HepG2 (cell line): ENCODE data around the gene KPNA3. TPM values are rescaled to one million over a fixed set of nuclear protein-coding genes. Genes with fewer than 3 reads are reported as not detected.

Experiments
- ATAC-seq: fragments of 200-7000 bp; cut with Tn5 transposase; 3 replicates; pipeline ENCODE4 v1.9.1; 2020; ENCODE audit warnings: mild to moderate bottlenecking, moderate library complexity
- BruUV-seq: library from RNA; stranded (reverse); fragments of 400-500 nt; replicated peaks from 2 replicates; lab custom pipeline; 2021; lab: Mats Ljungman, UMichigan
- CTCF ChIA-PET: fragments of 300-600 bp; formaldehyde crosslinking; extraction: SDS; loops from one replicate; lab custom pipeline; 2021; ENCODE audit warnings: low total read pairs, inconsistent platforms, low intra/inter-chr PET ratio; lab: Yijun Ruan, JAX
- POLR2A ChIA-PET: fragments of 350-600 bp; sonication (Branson Sonifier 250); formaldehyde crosslinking; loops from one replicate; lab custom pipeline; 2020; ENCODE audit warnings: antibody characterized with exemption, inconsistent platforms; lab: Yijun Ruan, JAX
- DNase-seq: peaks from one replicate; pipeline ENCODE4 v3.0.0-alpha.2; 2015; ENCODE audit warnings: low spot score
- FAIRE-seq: peaks from 3 replicates; lab custom pipeline; 2011; peaks lifted over from hg19 to GRCh38; lab: Jason Lieb, UNC
- H2AFZ ChIP-seq: one replicate; pipeline ENCODE4 v1.6.1; 2011; ENCODE audit warnings: low read length, inconsistent platforms
- H3K27ac ChIP-seq: fragments of 300-600 bp; 3 replicates; pipeline ENCODE4 v1.8.0; 2011; ENCODE audit warnings: mixed run types, mild to moderate bottlenecking, mixed read lengths, low read length, inconsistent platforms; ENCODE audit not compliant: insufficient read depth; ENCODE audit errors: extremely low read length
- H3K27me3 ChIP-seq, 2 experiments: fragments of 200-600 bp in 1 of 2; 2 replicates in 1 of 2; 3 replicates in 1 of 2; pipeline versions ENCODE4 v1.6.0 to v1.8.0; 2011; ENCODE audit warnings: low read length in 2 of 2, mild to moderate bottlenecking in 2 of 2, moderate library complexity in 2 of 2, inconsistent platforms in 1 of 2; ENCODE audit not compliant: insufficient read depth in 2 of 2, control insufficient read depth in 1 of 2
- H3K36me3 ChIP-seq, 2 experiments: fragments of 200-600 bp in 1 of 2; replicated peaks in 1 of 2; 2 replicates in 1 of 2; 3 replicates in 1 of 2; pipeline versions ENCODE4 v1.5.1 to v1.8.0; 2011; ENCODE audit warnings: low read length in 2 of 2, inconsistent platforms in 1 of 2; ENCODE audit not compliant: insufficient read depth in 2 of 2, control insufficient read depth in 1 of 2
- H3K4me1 ChIP-seq: 2 replicates; pipeline ENCODE4 v1.5.1; 2012; ENCODE audit warnings: low read length, inconsistent platforms; ENCODE audit not compliant: insufficient read depth
- H3K4me2 ChIP-seq: 2 replicates; pipeline ENCODE4 v1.6.0; 2011; ENCODE audit warnings: low read depth, low read length, inconsistent platforms
- H3K4me3 ChIP-seq, 3 experiments: fragments of 200-600 bp in 1 of 3; sonication (generic), shearing (Covaris generic) in 1 of 3; replicated peaks in 1 of 3; 2 replicates each; pipeline ENCODE4 v1.5.1; 2011 to 2016; ENCODE audit warnings: low read length in 3 of 3, inconsistent platforms in 2 of 3, low read depth in 2 of 3, mild to moderate bottlenecking in 2 of 3, control low read depth in 1 of 3, mixed read lengths in 1 of 3; ENCODE audit not compliant: insufficient read depth in 1 of 3
- H3K79me2 ChIP-seq: one replicate; pipeline ENCODE4 v1.6.1; 2011; ENCODE audit warnings: low read length, inconsistent platforms; ENCODE audit not compliant: insufficient read depth
- H3K9ac ChIP-seq: 2 replicates; pipeline ENCODE4 v1.6.0; 2011; ENCODE audit warnings: mild to moderate bottlenecking, low read depth, low read length, inconsistent platforms; ENCODE audit not compliant: insufficient read depth
- H3K9me3 ChIP-seq: 2 replicates; pipeline ENCODE4 v1.5.1; 2012; ENCODE audit warnings: mild to moderate bottlenecking, low read length
- H4K20me1 ChIP-seq: 2 replicates; pipeline ENCODE4 v1.6.0; 2011; ENCODE audit warnings: inconsistent platforms, mild to moderate bottlenecking, low read length, moderate library complexity; ENCODE audit not compliant: insufficient read depth
- BRCA1 ChIP-seq: sonication (generic); formaldehyde crosslinking; IDR thresholded peaks from 2 replicates; pipeline ENCODE4 v1.4.0; 2020; ENCODE audit warnings: missing genetic modification reagents
- GABPA ChIP-seq, 2 experiments: IDR thresholded peaks; 2 replicates each; pipeline ENCODE4 v1.6.1; 2011 to 2016; ENCODE audit warnings: low read depth in 2 of 2, low read length in 1 of 2, missing biosample characterization in 1 of 2, missing genetic modification characterization in 1 of 2
- HNRNPLL ChIP-seq: fragments of 200-400 bp; formaldehyde crosslinking; IDR thresholded peaks from 2 replicates; pipeline ENCODE4 v1.6.1; 2017; ENCODE audit warnings: mild to moderate bottlenecking, low read depth, low read length; ENCODE audit not compliant: poor library complexity, severe bottlenecking
- ISX ChIP-seq: sonication (generic); formaldehyde crosslinking; conservative IDR thresholded peaks from 2 replicates; pipeline ENCODE4 v1.5.0; 2020; ENCODE audit warnings: missing genetic modification reagents
- MED8 ChIP-seq: sonication (generic); formaldehyde crosslinking; IDR thresholded peaks from 2 replicates; pipeline ENCODE4 v1.8.1; 2023; ENCODE audit warnings: mild to moderate bottlenecking, missing genetic modification reagents; ENCODE audit not compliant: insufficient replicate concordance
- NR2F2 ChIP-seq: IDR thresholded peaks from 2 replicates; pipeline ENCODE4 v1.6.1; 2012; ENCODE audit warnings: low read depth, inconsistent platforms, borderline replicate concordance
- PHF8 ChIP-seq: sonication (generic); formaldehyde crosslinking; IDR thresholded peaks from 2 replicates; pipeline ENCODE4 v1.5.0; 2020; ENCODE audit warnings: missing genetic modification reagents
- PITX1 ChIP-seq: sonication (generic); formaldehyde crosslinking; IDR thresholded peaks from 2 replicates; pipeline ENCODE4 v1.5.1; 2020; ENCODE audit warnings: mild to moderate bottlenecking, missing genetic modification reagents
- TOPORS ChIP-seq: sonication (generic); formaldehyde crosslinking; IDR thresholded peaks from 2 replicates; pipeline ENCODE4 v1.8.0; 2023; ENCODE audit warnings: mild to moderate bottlenecking, missing genetic modification reagents
- ZNF572 ChIP-seq: sonication (generic); formaldehyde crosslinking; IDR thresholded peaks from 2 replicates; pipeline ENCODE4 v1.5.1; 2020; ENCODE audit warnings: mild to moderate bottlenecking, missing genetic modification reagents
- ZNF724P ChIP-seq: sonication (generic); formaldehyde crosslinking; IDR thresholded peaks from 2 replicates; pipeline ENCODE4 v1.8.0; 2022; ENCODE audit warnings: missing genetic modification reagents, borderline replicate concordance
- WGBS: methylation state at CpG from one replicate; pipeline ENCODE4 v1.1.6; 2017; ENCODE audit warnings: low lambda C conversion rate; 5-methylcytosine and 5-hydroxymethylcytosine counted together
- in situ Hi-C: cut with HindIII; loops from 2 replicates; pipeline ENCODE4 v1.10.0; 2017; ENCODE audit warnings: low pct_unique_long_range_greater_than_20kb; ENCODE audit not compliant: extremely low pct_ligation_motif_present
- intact Hi-C: fragments of 100-400 bp; cut with micrococcal nuclease; formaldehyde crosslinking; loops from one replicate; pipeline ENCODE4 v1.10.0; 2022; ENCODE audit not compliant: unreplicated experiment
- polyA plus RNA-seq, 8 experiments: library from polyadenylated mRNA; depleted of rRNA in 3 of 8; stranded (reverse) in 7 of 8; unstranded in 1 of 8; fragments of >200 nt; fragmentation: Illumina TruSeq in 4 of 8; extraction: Trizol in 4 of 8; gene quantifications; 2 replicates each; pipeline versions ENCODE4 v1.2.1 to v1.2.3, GENCODE V29; 2011 to 2016; ENCODE audit warnings: low read depth in 4 of 8, missing spikeins in 1 of 8, mixed read lengths in 1 of 8; ENCODE audit not compliant: insufficient read depth in 1 of 8
- total RNA-seq, 5 experiments: library from RNA; depleted of rRNA; stranded (reverse); fragments of >200 nt; fragmentation: Illumina TruSeq; extraction: Trizol; gene quantifications; 2 replicates each; pipeline ENCODE4 v1.2.3, GENCODE V29; 2016; ENCODE audit warnings: low read depth in 1 of 5
- TF ChIP-seq, protein P1 (sequence below): sonication (generic); formaldehyde crosslinking; IDR thresholded peaks from 2 replicates; pipeline ENCODE4 v1.8.0; 2023; ENCODE audit warnings: mild to moderate bottlenecking, missing genetic modification reagents
- TF ChIP-seq, protein P2 (sequence below): sonication (generic); formaldehyde crosslinking; IDR thresholded peaks from 2 replicates; pipeline ENCODE4 v1.5.1; 2020; ENCODE audit warnings: missing genetic modification reagents, mild to moderate bottlenecking, borderline replicate concordance

Gene KPNA3
- total and polyA plus RNA-seq, 2 of the 13 experiments (the other 11 are each of a cell fraction or from before 2014, with no cell fraction given) = 13.0 to 28.9 TPM

DNA sequence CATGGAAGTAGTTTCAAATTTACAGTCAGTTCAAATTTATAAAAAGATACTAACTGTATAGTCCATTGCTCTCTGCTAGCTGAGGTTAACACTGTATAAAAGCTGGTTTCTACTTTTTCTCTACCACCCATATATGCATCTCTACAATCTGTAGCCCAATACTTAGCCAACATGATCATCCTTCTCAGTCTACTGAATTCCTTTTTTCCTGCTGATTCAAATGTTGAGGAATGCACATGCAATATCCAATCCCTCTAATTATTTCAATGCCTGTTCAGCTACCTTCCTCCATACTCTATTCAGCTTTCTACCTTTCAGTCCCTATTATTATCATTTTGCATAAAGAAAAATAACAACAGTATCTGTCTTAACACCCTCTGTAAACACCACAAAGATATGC, 15.6 kb downstream of the KPNA3 start:
- Histone ChIP-seq H3K4me1 (peaks cover 59% of the 10 kb centered on the region), H3K4me3 (no peak overlapping the region), H3K79me2 (peaks cover 93% of the 10 kb centered on the region), H4K20me1 (0 out of 2 replicates have a peak, but pooled peaks cover 3% of the 10 kb centered on the region), H3K9me3 (no peaks in the 10 kb centered on the region), H3K27ac (no peak overlapping the region), H2AFZ (no peak overlapping the region), H3K36me3 (no peaks in the 10 kb centered on the region), H3K4me2 (no peak overlapping the region), H3K9ac (no peak overlapping the region), H3K27me3 (no peaks in the 10 kb centered on the region)
- intact Hi-C loops = no loop called here
- TF ChIP-seq HNRNPLL (no peak), PHF8 (CRISPR knock-in tag) (no peak), NR2F2 (no peak), BRCA1 (CRISPR knock-in tag) (no peak), MED8 (CRISPR knock-in tag) (no peak), PITX1 (CRISPR knock-in tag) (no peak)
- ChIA-PET POLR2A (no interaction called here), CTCF (no interaction called here)
- DNase-seq (no peak), ATAC-seq (no peak), FAIRE-seq (no peak)
- BruUV-seq = no TSS peak
- in situ Hi-C loops = no loop called here

DNA sequence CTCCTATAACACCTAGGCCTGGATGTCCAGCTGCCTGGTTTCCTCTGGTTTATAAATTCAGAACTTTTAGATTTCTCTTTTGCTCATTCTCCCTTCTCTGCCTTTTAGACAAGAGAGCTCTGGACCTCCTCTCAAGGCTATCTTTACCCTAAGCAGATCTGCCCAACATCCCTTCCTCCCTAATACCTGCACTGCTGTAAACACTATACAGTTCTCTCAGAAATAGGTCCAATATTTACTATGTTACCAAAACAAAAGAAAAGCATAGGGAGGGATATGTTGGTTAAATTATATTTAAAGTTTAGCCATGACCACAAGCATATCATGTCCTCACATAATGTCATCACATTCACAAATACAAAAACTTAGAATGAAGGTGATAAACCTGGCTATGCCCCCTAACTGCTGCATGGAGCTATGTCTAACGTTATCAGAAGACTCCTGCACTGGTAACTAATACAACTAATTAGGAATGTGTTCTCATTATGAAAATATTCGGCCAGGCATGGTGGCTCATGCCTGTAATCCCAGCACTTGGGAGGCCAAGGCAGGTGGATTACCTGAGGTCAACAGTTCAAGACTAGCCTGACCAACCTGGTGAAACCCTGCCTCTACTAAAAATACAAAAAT, 18.0 kb downstream of the KPNA3 start:
- Histone ChIP-seq H3K4me2 (no peak overlapping the region), H3K27me3 (no peaks in the 10 kb centered on the region), H3K27ac (no peak overlapping the region), H3K79me2 (peaks cover 96% of the 10 kb centered on the region), H3K4me1 (peaks cover 41% of the 10 kb centered on the region), H3K36me3 (no peaks in the 10 kb centered on the region), H3K9me3 (no peaks in the 10 kb centered on the region), H3K9ac (no peak overlapping the region), H4K20me1 (0 out of 2 replicates have a peak, but pooled peaks cover 3% of the 10 kb centered on the region), H3K4me3 (no peak overlapping the region), H2AFZ (no peak overlapping the region)
- POLR2A ChIA-PET = no interaction called here
- intact Hi-C loops = no loop called here
- CTCF ChIA-PET = no interaction called here
- ATAC-seq = no peak
- no peak for FAIRE-seq
- in situ Hi-C loops = no loop called here
- no peak for DNase-seq
- no TSS peak for BruUV-seq
- 83% methylated on average over 2 of the region's 2 CpGs for WGBS
- TF ChIP-seq GABPA (IDR thresholded peaks at IDR 0.05; ENCODE audit: low read depth, low read length) (no peak), GABPA (CRISPR knock-in tag; IDR thresholded peaks at IDR 0.05; ENCODE audit: low read depth) (no peak), ISX (CRISPR knock-in tag) (no peak), ZNF724P (CRISPR knock-in tag) (no peak), NR2F2 (no peak), ZNF572 (CRISPR knock-in tag) (no peak), TOPORS (CRISPR knock-in tag) (no peak)
- TF ChIP-seq, protein P1, sequence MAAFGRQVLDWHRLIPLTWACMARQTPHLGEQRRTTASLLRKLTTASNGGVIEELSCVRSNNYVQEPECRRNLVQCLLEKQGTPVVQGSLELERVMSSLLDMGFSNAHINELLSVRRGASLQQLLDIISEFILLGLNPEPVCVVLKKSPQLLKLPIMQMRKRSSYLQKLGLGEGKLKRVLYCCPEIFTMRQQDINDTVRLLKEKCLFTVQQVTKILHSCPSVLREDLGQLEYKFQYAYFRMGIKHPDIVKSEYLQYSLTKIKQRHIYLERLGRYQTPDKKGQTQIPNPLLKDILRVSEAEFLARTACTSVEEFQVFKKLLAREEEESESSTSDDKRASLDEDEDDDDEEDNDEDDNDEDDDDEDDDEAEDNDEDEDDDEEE = no peak
- TF ChIP-seq, protein P2, sequence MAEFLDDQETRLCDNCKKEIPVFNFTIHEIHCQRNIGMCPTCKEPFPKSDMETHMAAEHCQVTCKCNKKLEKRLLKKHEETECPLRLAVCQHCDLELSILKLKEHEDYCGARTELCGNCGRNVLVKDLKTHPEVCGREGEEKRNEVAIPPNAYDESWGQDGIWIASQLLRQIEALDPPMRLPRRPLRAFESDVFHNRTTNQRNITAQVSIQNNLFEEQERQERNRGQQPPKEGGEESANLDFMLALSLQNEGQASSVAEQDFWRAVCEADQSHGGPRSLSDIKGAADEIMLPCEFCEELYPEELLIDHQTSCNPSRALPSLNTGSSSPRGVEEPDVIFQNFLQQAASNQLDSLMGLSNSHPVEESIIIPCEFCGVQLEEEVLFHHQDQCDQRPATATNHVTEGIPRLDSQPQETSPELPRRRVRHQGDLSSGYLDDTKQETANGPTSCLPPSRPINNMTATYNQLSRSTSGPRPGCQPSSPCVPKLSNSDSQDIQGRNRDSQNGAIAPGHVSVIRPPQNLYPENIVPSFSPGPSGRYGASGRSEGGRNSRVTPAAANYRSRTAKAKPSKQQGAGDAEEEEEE (CRISPR knock-in tag) = no peak
